WTC11 (cell line): ENCODE measurements around the gene GJB1. TPM values are rescaled to one million over a fixed set of nuclear protein-coding genes. Genes with fewer than 3 reads are reported as not detected.

ENCODE experiments used
- ATAC-seq: fragments of 200-7000 bp; cut with Tn5 transposase; 2 replicates; pipeline ENCODE4 v1.10.0; 2021; ENCODE audit warnings: mild to moderate bottlenecking, moderate library complexity
- CTCF ChIA-PET: fragments of 300-600 bp; sonication (Branson Sonifier 250); formaldehyde crosslinking; loops from one replicate; lab custom pipeline; 2021; ENCODE audit warnings: antibody characterized with exemption; lab: Charles Lee
- POLR2A ChIA-PET: fragments of 350-600 bp; sonication (Branson Sonifier 250); formaldehyde crosslinking; loops from one replicate; lab custom pipeline; 2021; ENCODE audit warnings: antibody characterized with exemption; lab: Charles Lee
- DNase-seq: peaks from one replicate; pipeline ENCODE4 v3.0.0; 2021; ENCODE audit warnings: low spot score
- H3K27ac Mint-ChIP-seq: 2 replicates; pipeline ENCODE4 v1.8.0; 2021; ENCODE audit warnings: mixed read lengths
- H3K27me3 Mint-ChIP-seq: 2 replicates; pipeline ENCODE4 v1.8.0; 2021; ENCODE audit warnings: low read depth, mild to moderate bottlenecking, moderate library complexity, mixed read lengths
- H3K36me3 Mint-ChIP-seq: 2 replicates; pipeline ENCODE4 v1.8.0; 2021; ENCODE audit warnings: mixed read lengths
- H3K4me1 Mint-ChIP-seq: 2 replicates; pipeline ENCODE4 v1.8.0; 2022; ENCODE audit warnings: mixed read lengths
- H3K4me3 Mint-ChIP-seq: 2 replicates; pipeline ENCODE4 v1.8.0; 2021; ENCODE audit warnings: mild to moderate bottlenecking, moderate library complexity, mixed read lengths
- H3K9me3 Mint-ChIP-seq: 2 replicates; pipeline ENCODE4 v1.8.0; 2021; ENCODE audit warnings: mixed read lengths
- CREM ChIP-seq: sonication (generic); formaldehyde crosslinking; IDR thresholded peaks from 2 replicates; pipeline ENCODE4 v1.8.1; 2022; ENCODE audit warnings: mild to moderate bottlenecking, missing genetic modification reagents, moderate library complexity
- ELF4 ChIP-seq: sonication (generic); formaldehyde crosslinking; IDR thresholded peaks from 2 replicates; pipeline ENCODE4 v1.8.1; 2022; ENCODE audit warnings: low read depth, mild to moderate bottlenecking, moderate library complexity, missing genetic modification reagents
- ESRRA ChIP-seq: sonication (generic); formaldehyde crosslinking; IDR thresholded peaks from 2 replicates; pipeline ENCODE4 v1.8.1; 2022; ENCODE audit warnings: mild to moderate bottlenecking, missing genetic modification reagents, borderline replicate concordance
- ETV6 ChIP-seq: sonication (generic); formaldehyde crosslinking; IDR thresholded peaks from 2 replicates; pipeline ENCODE4 v1.8.1; 2022; ENCODE audit warnings: mild to moderate bottlenecking, missing genetic modification reagents
- FOXP1 ChIP-seq: sonication (generic); formaldehyde crosslinking; IDR thresholded peaks from 2 replicates; pipeline ENCODE4 v1.8.0; 2022; ENCODE audit warnings: missing genetic modification reagents, mild to moderate bottlenecking, moderate library complexity, borderline replicate concordance
- GTF2I ChIP-seq: fragments of 250-450 bp; sonication (Bioruptor Pico); conservative IDR thresholded peaks from 2 replicates; pipeline ENCODE4 v1.4.0; 2021; ENCODE audit warnings: mild to moderate bottlenecking
- HMGA2 ChIP-seq: fragments of 250-450 bp; sonication (Bioruptor Pico); IDR thresholded peaks from 2 replicates; pipeline ENCODE4 v1.4.0; 2021; ENCODE audit warnings: mild to moderate bottlenecking, moderate library complexity
- MYBL2 ChIP-seq: sonication (generic); formaldehyde crosslinking; IDR thresholded peaks from 2 replicates; pipeline ENCODE4 v1.8.1; 2023; ENCODE audit warnings: mild to moderate bottlenecking, moderate library complexity, missing genetic modification reagents
- NR1H2 ChIP-seq: sonication (generic); formaldehyde crosslinking; IDR thresholded peaks from 2 replicates; pipeline ENCODE4 v1.9.0; 2021; ENCODE audit warnings: mild to moderate bottlenecking, moderate library complexity, missing genetic modification reagents
- SOX15 ChIP-seq: fragments of 250-450 bp; sonication (Bioruptor Pico); IDR thresholded peaks from 2 replicates; pipeline ENCODE4 v1.9.0; 2021; ENCODE audit warnings: mild to moderate bottlenecking
- ZNF121 ChIP-seq: sonication (generic); formaldehyde crosslinking; IDR thresholded peaks from 2 replicates; pipeline ENCODE4 v1.8.0; 2023; ENCODE audit warnings: missing genetic modification reagents
- ZNF416 ChIP-seq: fragments of 250-450 bp; sonication (Bioruptor Pico); IDR thresholded peaks from 2 replicates; pipeline ENCODE4 v1.9.0; 2021; ENCODE audit warnings: mild to moderate bottlenecking, inconsistent platforms
- total RNA-seq: library from RNA; stranded (reverse); gene quantifications from 3 replicates; pipeline ENCODE4 v1.2.3, GENCODE V29; 2021
- TF ChIP-seq, protein P1 (sequence below): sonication (generic); formaldehyde crosslinking; conservative IDR thresholded peaks from 2 replicates; pipeline ENCODE4 v1.8.1; 2023; ENCODE audit warnings: mild to moderate bottlenecking, low read depth, missing genetic modification reagents, moderate library complexity
- TF ChIP-seq, protein P2 (sequence below): sonication (generic); formaldehyde crosslinking; IDR thresholded peaks from 2 replicates; pipeline ENCODE4 v1.8.0; 2022; ENCODE audit warnings: missing genetic modification reagents
- TF ChIP-seq, protein P3 (sequence below): sonication (generic); formaldehyde crosslinking; IDR thresholded peaks from 2 replicates; pipeline ENCODE4 v1.8.1; 2023; ENCODE audit warnings: mild to moderate bottlenecking, missing genetic modification reagents
- TF ChIP-seq, protein P4 (sequence below): sonication (generic); formaldehyde crosslinking; IDR thresholded peaks from 2 replicates; pipeline ENCODE4 v1.8.1; 2023; ENCODE audit warnings: mild to moderate bottlenecking, missing genetic modification reagents, moderate library complexity
- TF ChIP-seq, protein P5 (sequence below): sonication (generic); formaldehyde crosslinking; IDR thresholded peaks from 2 replicates; pipeline ENCODE4 v1.8.0; 2022; ENCODE audit warnings: mild to moderate bottlenecking, missing genetic modification reagents
- TF ChIP-seq, protein P6 (sequence below): fragments of 250-450 bp; sonication (Bioruptor Pico); IDR thresholded peaks from 2 replicates; pipeline ENCODE4 v1.8.0; 2021; ENCODE audit warnings: mild to moderate bottlenecking

Gene GJB1
- total RNA-seq, 1 experiment from 2014 or later = 0.17 TPM

DNA sequence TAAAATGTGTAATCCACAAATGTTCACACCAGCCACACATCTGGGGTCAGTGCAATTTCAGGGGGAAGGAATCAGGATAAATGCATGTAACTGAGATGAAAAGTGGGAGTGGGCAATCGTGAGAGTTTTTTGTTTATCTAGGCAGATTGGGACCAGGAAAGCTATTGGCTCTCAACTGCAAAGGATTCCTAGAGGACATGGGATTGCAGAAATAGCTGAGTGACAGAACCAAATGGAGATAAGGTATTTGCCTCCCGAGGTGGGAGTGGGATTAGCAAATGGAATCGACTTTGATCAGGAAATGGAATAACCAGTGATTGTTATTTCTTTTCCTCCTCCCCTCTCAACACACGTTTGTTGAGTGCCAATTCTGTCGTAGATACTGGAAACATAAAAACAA lies 38.9 kb upstream of the GJB1 start (continued):
- TF ChIP-seq, protein P1, sequence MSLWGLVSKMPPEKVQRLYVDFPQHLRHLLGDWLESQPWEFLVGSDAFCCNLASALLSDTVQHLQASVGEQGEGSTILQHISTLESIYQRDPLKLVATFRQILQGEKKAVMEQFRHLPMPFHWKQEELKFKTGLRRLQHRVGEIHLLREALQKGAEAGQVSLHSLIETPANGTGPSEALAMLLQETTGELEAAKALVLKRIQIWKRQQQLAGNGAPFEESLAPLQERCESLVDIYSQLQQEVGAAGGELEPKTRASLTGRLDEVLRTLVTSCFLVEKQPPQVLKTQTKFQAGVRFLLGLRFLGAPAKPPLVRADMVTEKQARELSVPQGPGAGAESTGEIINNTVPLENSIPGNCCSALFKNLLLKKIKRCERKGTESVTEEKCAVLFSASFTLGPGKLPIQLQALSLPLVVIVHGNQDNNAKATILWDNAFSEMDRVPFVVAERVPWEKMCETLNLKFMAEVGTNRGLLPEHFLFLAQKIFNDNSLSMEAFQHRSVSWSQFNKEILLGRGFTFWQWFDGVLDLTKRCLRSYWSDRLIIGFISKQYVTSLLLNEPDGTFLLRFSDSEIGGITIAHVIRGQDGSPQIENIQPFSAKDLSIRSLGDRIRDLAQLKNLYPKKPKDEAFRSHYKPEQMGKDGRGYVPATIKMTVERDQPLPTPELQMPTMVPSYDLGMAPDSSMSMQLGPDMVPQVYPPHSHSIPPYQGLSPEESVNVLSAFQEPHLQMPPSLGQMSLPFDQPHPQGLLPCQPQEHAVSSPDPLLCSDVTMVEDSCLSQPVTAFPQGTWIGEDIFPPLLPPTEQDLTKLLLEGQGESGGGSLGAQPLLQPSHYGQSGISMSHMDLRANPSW (CRISPR knock-in tag) = no peak
- TF ChIP-seq SOX15 (CRISPR knock-in tag) = no peak

DNA sequence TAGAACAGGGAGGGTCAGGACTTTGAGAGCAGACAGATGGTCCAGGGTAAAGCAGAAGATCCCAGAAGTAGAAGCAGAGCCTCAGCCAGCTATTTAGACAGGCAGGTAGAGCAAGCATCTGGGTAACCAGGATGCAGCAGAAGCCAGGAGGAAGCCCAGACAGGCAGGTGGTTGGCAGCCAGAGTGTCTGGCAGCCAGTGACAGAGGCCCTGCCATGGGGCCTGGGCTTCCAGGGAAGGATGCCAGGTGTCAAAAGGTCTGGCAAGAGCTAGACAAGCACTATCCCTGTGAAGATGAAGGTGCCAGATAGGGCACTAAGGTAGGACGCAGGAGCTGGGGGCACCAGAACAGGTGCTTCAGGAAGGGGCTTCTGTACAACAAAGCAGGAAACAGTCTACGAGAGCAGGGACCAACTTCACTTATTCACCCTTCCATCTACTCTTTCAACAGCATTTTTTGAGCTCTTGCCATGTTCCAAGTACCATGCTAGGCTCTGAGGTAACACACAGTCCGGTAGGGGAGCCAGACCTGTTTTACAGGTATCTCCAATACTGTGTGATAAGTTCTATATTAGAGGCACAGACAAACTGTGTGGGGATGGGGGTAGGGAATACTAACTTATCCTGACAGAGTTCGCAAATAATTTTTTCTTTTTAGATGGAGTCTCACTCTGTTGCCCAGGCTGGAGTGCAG lies 38.1 kb upstream of the GJB1 start:
- no peaks in the 10 kb centered on the region for H3K36me3 Mint-ChIP-seq
- DNase-seq (no peak), ATAC-seq (no peak)
- CTCF ChIA-PET = no interaction called here
- POLR2A ChIA-PET = interaction anchor here (0.6 kb wide), 1 partner anchor 25 kb away, joined by 3 read pairs; no protein-coding TSS in a partner anchor
- H3K4me3 Mint-ChIP-seq = no peak overlapping the region
- no peaks in the 10 kb centered on the region for H3K9me3 Mint-ChIP-seq
- TF ChIP-seq NR1H2 (CRISPR knock-in tag) (no peak), ETV6 (CRISPR knock-in tag) (no peak), ESRRA (CRISPR knock-in tag) (no peak), SOX15 (CRISPR knock-in tag) (no peak), HMGA2 (CRISPR knock-in tag) (no peak), ELF4 (CRISPR knock-in tag) (no peak), GTF2I (CRISPR knock-in tag) (no peak), ZNF121 (CRISPR knock-in tag) (no peak), MYBL2 (CRISPR knock-in tag) (no peak), FOXP1 (CRISPR knock-in tag) (no peak), CREM (CRISPR knock-in tag) (no peak), ZNF416 (no peak)
- TF ChIP-seq, protein P2, sequence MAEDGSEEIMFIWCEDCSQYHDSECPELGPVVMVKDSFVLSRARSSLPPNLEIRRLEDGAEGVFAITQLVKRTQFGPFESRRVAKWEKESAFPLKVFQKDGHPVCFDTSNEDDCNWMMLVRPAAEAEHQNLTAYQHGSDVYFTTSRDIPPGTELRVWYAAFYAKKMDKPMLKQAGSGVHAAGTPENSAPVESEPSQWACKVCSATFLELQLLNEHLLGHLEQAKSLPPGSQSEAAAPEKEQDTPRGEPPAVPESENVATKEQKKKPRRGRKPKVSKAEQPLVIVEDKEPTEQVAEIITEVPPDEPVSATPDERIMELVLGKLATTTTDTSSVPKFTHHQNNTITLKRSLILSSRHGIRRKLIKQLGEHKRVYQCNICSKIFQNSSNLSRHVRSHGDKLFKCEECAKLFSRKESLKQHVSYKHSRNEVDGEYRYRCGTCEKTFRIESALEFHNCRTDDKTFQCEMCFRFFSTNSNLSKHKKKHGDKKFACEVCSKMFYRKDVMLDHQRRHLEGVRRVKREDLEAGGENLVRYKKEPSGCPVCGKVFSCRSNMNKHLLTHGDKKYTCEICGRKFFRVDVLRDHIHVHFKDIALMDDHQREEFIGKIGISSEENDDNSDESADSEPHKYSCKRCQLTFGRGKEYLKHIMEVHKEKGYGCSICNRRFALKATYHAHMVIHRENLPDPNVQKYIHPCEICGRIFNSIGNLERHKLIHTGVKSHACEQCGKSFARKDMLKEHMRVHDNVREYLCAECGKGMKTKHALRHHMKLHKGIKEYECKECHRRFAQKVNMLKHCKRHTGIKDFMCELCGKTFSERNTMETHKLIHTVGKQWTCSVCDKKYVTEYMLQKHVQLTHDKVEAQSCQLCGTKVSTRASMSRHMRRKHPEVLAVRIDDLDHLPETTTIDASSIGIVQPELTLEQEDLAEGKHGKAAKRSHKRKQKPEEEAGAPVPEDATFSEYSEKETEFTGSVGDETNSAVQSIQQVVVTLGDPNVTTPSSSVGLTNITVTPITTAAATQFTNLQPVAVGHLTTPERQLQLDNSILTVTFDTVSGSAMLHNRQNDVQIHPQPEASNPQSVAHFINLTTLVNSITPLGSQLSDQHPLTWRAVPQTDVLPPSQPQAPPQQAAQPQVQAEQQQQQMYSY (CRISPR knock-in tag) = no peak
- TF ChIP-seq, protein P3, sequence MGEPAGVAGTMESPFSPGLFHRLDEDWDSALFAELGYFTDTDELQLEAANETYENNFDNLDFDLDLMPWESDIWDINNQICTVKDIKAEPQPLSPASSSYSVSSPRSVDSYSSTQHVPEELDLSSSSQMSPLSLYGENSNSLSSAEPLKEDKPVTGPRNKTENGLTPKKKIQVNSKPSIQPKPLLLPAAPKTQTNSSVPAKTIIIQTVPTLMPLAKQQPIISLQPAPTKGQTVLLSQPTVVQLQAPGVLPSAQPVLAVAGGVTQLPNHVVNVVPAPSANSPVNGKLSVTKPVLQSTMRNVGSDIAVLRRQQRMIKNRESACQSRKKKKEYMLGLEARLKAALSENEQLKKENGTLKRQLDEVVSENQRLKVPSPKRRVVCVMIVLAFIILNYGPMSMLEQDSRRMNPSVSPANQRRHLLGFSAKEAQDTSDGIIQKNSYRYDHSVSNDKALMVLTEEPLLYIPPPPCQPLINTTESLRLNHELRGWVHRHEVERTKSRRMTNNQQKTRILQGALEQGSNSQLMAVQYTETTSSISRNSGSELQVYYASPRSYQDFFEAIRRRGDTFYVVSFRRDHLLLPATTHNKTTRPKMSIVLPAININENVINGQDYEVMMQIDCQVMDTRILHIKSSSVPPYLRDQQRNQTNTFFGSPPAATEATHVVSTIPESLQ = no peak
- TF ChIP-seq, protein P4, sequence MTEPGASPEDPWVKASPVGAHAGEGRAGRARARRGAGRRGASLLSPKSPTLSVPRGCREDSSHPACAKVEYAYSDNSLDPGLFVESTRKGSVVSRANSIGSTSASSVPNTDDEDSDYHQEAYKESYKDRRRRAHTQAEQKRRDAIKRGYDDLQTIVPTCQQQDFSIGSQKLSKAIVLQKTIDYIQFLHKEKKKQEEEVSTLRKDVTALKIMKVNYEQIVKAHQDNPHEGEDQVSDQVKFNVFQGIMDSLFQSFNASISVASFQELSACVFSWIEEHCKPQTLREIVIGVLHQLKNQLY (CRISPR knock-in tag) = no peak
- TF ChIP-seq, protein P1 (CRISPR knock-in tag) = no peak
- TF ChIP-seq, protein P5, sequence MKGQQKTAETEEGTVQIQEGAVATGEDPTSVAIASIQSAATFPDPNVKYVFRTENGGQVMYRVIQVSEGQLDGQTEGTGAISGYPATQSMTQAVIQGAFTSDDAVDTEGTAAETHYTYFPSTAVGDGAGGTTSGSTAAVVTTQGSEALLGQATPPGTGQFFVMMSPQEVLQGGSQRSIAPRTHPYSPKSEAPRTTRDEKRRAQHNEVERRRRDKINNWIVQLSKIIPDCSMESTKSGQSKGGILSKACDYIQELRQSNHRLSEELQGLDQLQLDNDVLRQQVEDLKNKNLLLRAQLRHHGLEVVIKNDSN = no peak
- TF ChIP-seq, protein P6, sequence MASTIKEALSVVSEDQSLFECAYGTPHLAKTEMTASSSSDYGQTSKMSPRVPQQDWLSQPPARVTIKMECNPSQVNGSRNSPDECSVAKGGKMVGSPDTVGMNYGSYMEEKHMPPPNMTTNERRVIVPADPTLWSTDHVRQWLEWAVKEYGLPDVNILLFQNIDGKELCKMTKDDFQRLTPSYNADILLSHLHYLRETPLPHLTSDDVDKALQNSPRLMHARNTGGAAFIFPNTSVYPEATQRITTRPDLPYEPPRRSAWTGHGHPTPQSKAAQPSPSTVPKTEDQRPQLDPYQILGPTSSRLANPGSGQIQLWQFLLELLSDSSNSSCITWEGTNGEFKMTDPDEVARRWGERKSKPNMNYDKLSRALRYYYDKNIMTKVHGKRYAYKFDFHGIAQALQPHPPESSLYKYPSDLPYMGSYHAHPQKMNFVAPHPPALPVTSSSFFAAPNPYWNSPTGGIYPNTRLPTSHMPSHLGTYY (CRISPR knock-in tag) = no peak
- H3K27ac Mint-ChIP-seq = no peak overlapping the region
- H3K4me1 Mint-ChIP-seq = peaks cover 24% of the 10 kb centered on the region
- H3K27me3 Mint-ChIP-seq = no peaks in the 10 kb centered on the region
